PC-9 (cell line): ENCODE measurements around the gene N4BP3.

Source experiments
- CTCF ChIP-seq: fragments of 200-600 bp; sonication (generic); conservative IDR thresholded peaks from 2 replicates; pipeline ENCODE4 v1.6.1; 2017; ENCODE audit warnings: mixed run types, antibody characterized with exemption, mild to moderate bottlenecking, moderate library complexity
- EZH2 ChIP-seq: fragments of 200-600 bp; sonication (generic); IDR thresholded peaks from 2 replicates; pipeline ENCODE4 v1.8.0; 2017; ENCODE audit warnings: antibody characterized with exemption, low read depth

DNA sequence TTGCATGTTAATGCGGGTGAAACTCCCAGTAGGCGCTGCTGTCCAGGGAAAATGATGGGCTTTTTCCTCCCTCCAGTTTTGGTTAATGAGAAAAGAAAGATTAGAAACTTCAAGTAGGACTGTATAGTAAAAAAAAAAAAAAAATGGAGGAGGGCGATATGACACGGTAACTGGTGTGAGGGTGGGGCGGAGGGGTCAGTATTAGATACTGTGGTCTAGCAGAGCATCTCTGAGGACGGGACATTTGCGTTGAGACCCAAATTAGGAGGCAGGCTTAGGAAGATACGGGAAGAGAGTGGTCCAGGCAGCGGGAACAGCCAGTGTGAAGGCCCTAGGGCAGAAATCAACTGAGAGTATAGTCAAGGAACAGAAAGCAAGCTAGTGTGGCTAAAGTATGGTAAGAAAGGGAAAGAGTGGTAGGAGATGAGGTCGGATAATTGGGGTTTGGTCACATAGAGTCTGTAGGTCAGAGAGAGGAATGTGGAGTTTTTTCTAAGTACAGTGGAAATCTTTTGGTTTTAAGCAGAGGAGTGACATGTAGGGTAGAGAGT is 18.2 kb downstream of the N4BP3 start:
- no peak for TF ChIP-seq CTCF
- TF ChIP-seq EZH2: no peak
